Measurements from ENCODE around the gene NXPH1.

GRCh38 chr7:8536431-8536830, 103.0 kb downstream of the NXPH1 start:
- no peak for TF ChIP-seq CTCF (IDR thresholded peaks at IDR 0.05)
- TF ChIP-seq EP300 (IDR thresholded peaks at IDR 0.05) = no peak

All from ovary (tissue), 3 donors.